DMS53 (cell line): Measurements from ENCODE around the gene SYT9.

Experiments
- DNase-seq: peaks from one replicate; lab custom pipeline; 2025; lab: John Stamatoyannopoulos, UW

Gene SYT9

GRCh38 chr11:7347611-7348431 is 96.1 kb downstream of the SYT9 start:
- DNase-seq = no peak

GRCh38 chr11:7348432-7349304 is 97.0 kb downstream of the SYT9 start:
- peak; percentile 86 for DNase-seq

- no peak for DNase-seq
These were observed 99.5 kb downstream of the SYT9 start for GRCh38 chr11:7351228-7351627.

GRCh38 chr11:7353100-7353499 is 101.4 kb downstream of the SYT9 start:
- peak; percentile 82 for DNase-seq

GRCh38 chr11:7364660-7365059 is 113.0 kb downstream of the SYT9 start:
- no peak for DNase-seq

- DNase-seq = no peak
These were observed 116.1 kb downstream of the SYT9 start for GRCh38 chr11:7367803-7368202.

- no peak for DNase-seq
These were observed 124.7 kb downstream of the SYT9 start for GRCh38 chr11:7376386-7376785.

GRCh38 chr11:7381937-7382336 is 130.2 kb downstream of the SYT9 start:
- DNase-seq = no peak

GRCh38 chr11:7383406-7383805 is 131.7 kb downstream of the SYT9 start:
- no peak for DNase-seq

- no peak for DNase-seq
These were observed 133.0 kb downstream of the SYT9 start for GRCh38 chr11:7384691-7385090.

GRCh38 chr11:7385532-7385931 is 133.8 kb downstream of the SYT9 start:
- no peak for DNase-seq

- peak; percentile 15 for DNase-seq
These were observed 162.5 kb downstream of the SYT9 start for GRCh38 chr11:7413961-7414915.

- DNase-seq = no peak
These were observed 163.5 kb downstream of the SYT9 start for GRCh38 chr11:7414973-7415817.

- no peak for DNase-seq
These were observed 164.4 kb downstream of the SYT9 start for GRCh38 chr11:7416080-7416479.

- DNase-seq = no peak
These were observed 165.6 kb downstream of the SYT9 start for GRCh38 chr11:7417328-7417727.

GRCh38 chr11:7418061-7418460 is 166.4 kb downstream of the SYT9 start:
- no peak for DNase-seq

GRCh38 chr11:7418906-7419305 is 167.2 kb downstream of the SYT9 start:
- DNase-seq = no peak

- no peak for DNase-seq
These were observed 169.4 kb downstream of the SYT9 start for GRCh38 chr11:7421136-7421535.

GRCh38 chr11:7422544-7423331 is 171.0 kb downstream of the SYT9 start:
- no peak for DNase-seq

- DNase-seq = no peak
These were observed 172.2 kb downstream of the SYT9 start for GRCh38 chr11:7423946-7424345.
